Right cardiac atrium (tissue), 5 donors: ENCODE data around the gene C4A. TPM values are rescaled to one million over a fixed set of nuclear protein-coding genes. Genes with fewer than 3 reads are reported as not detected.
"Not testable (repeated sequence)": the region's sequence is repeated elsewhere in the genome, so short reads cannot be mapped to it uniquely, and the experiment has no call there.

Source experiments
- ATAC-seq, 2 donors: fragments of 200-7000 bp; cut with Tn5 transposase; one replicate each; pipeline versions ENCODE4 v1.8.0 to v1.9.1; 2020; ENCODE audit warnings: moderate library complexity in 2 of 2, mild to moderate bottlenecking in 1 of 2
- DNase-seq, 3 donors: peaks; one replicate each; pipeline ENCODE4 v3.0.0-alpha.2; 2020
- H3K27ac ChIP-seq: one replicate; pipeline ENCODE4 v1.5.1; 2013; ENCODE audit warnings: mild to moderate bottlenecking, low read length, control low read depth, moderate library complexity
- H3K27me3 ChIP-seq: one replicate; pipeline ENCODE4 v1.6.1; 2013; ENCODE audit not compliant: control insufficient read depth, insufficient read depth
- H3K4me1 ChIP-seq: one replicate; pipeline ENCODE4 v1.6.1; 2013; ENCODE audit warnings: low read length; ENCODE audit not compliant: control insufficient read depth, insufficient read depth
- H3K4me3 ChIP-seq: one replicate; pipeline ENCODE4 v1.5.1; 2013; ENCODE audit warnings: low read length, control low read depth
- H3K9me3 ChIP-seq: one replicate; pipeline ENCODE4 v1.6.1; 2013; ENCODE audit warnings: low read length; ENCODE audit not compliant: control insufficient read depth
- WGBS: extraction: QIAGEN DNeasy Blood & Tissue Kit; methylation state at CpG from one replicate; pipeline ENCODE4 v1.1.7; 2013; 5-methylcytosine and 5-hydroxymethylcytosine counted together
- intact Hi-C, 4 donors: fragments of 100-400 bp; cut with DNase I; formaldehyde crosslinking; loops; one replicate each; pipeline versions ENCODE4 v1.11.0 to v1.14.0; 2022 to 2023
- polyA plus RNA-seq: library from polyadenylated mRNA; stranded (reverse); fragments of 200-250 nt; gene quantifications from one replicate; pipeline ENCODE4 v1.2.3, GENCODE V29; 2013
- total RNA-seq, 4 donors: library from RNA; stranded (reverse); fragmentation: NEBNext Ultra II Directional; extraction: Animal tissue kit (Norgen Biotek cat#: 25700); gene quantifications; one replicate each; pipeline ENCODE4 v1.2.1, GENCODE V29; 2021
- donor health status: healthy with polysubstance abuse.
- donor health status: DM: no; HTN: yes; CAD: no.
- donor health status: DM: no; HTN: no; CAD: no.
- donor health status: DM: no; HTN: yes; CAD: no; lungs with severe emphysema.
- donor health status: DM: yes; HTN: yes; CAD: no.

Gene C4A
- total and polyA plus RNA-seq, 5 donors: 40.7 to 154 (median 130) TPM

- H3K27me3 ChIP-seq, H3K9me3 ChIP-seq, H3K4me3 ChIP-seq, ATAC-seq, H3K27ac ChIP-seq, H3K4me1 ChIP-seq, intact Hi-C loops: not testable (repeated sequence)
- 66% methylated on average over 12 of the region's 12 CpGs for WGBS
- DNase-seq: peak in 1 of 3 donors; percentile 11
Observed at GRCh38 chr6:32007086-32007485, 25.2 kb downstream of the C4A start.

DNA sequence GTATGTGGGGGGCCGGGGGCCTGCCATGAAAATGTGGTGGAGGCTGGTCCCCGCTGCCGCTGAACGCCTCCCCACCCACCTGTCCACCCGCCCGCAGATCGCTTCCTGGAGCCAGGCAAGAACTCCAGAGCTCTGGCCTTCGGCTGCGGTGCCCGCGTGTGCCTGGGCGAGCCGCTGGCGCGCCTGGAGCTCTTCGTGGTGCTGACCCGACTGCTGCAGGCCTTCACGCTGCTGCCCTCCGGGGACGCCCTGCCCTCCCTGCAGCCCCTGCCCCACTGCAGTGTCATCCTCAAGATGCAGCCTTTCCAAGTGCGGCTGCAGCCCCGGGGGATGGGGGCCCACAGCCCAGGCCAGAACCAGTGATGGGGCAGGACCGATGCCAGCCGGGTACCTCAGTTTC lies 26.2 kb downstream of the C4A start:
- peak in 1 of 3 donors; percentile 25 for DNase-seq
- WGBS: no CpG with 5 or more reads among the region's 24 CpGs
- ATAC-seq: not testable (repeated sequence)

DNA sequence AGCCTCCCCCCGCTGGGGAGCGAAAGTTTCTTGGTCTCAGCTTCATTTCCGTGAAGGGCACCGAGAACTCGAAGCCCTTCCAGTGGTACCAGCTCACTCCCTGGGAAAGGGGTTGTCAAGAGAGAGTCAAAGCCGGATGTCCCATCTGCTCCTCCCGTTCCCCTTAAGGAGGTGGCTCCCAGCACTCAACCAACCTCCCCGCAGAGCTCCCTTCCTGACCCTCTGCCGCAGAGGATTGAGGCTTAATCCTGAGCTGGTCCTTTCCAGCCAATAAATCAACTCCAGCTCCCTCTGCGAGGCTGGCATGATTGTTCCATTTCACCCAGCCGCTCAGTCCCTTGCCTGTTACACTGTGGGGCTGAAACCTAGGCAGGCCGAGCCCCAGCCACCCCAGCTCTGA lies 26.8 kb downstream of the C4A start:
- H3K4me1 ChIP-seq, H3K27ac ChIP-seq, H3K9me3 ChIP-seq, DNase-seq, H3K4me3 ChIP-seq, H3K27me3 ChIP-seq, intact Hi-C loops, ATAC-seq: not testable (repeated sequence)
- 61% methylated on average over 7 of the region's 12 CpGs for WGBS

More for the DNA sequence above, 26.2 kb downstream of the C4A start:
- H3K27ac ChIP-seq, intact Hi-C loops, H3K4me1 ChIP-seq, H3K27me3 ChIP-seq, H3K9me3 ChIP-seq, H3K4me3 ChIP-seq: not testable (repeated sequence)

DNA sequence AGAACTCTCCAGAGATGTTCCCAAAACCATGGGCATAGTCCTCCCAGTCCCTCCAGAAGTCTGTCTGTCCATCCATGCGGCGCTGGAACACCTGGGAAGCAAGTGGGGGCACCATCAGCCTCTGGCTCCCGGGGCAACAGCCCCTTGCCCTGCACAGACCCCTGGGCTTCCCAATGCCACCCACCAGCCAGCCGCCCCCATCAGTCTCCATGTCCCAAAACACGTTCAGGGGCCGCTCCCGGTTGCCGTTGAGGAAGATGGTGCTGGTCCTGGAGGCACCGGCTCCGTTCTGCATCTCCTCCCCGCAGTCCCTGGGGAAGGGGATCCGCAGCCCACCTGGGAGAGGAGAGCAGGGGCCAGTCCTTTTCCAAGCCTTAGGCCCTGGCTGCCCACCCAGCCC lies 27.7 kb downstream of the C4A start:
- ATAC-seq, H3K27ac ChIP-seq, H3K9me3 ChIP-seq, intact Hi-C loops, H3K4me3 ChIP-seq, H3K4me1 ChIP-seq, H3K27me3 ChIP-seq: not testable (repeated sequence)
- DNase-seq: peak in 1 of 3 donors; percentile 20
- WGBS: 83% methylated on average over 10 of the region's 12 CpGs

- H3K9me3 ChIP-seq, intact Hi-C loops, H3K27me3 ChIP-seq, H3K4me3 ChIP-seq, H3K4me1 ChIP-seq, H3K27ac ChIP-seq, ATAC-seq: not testable (repeated sequence)
- 75% methylated on average over 15 of the region's 27 CpGs for WGBS
- DNase-seq: peak in 2 of 3 donors; percentile 28 to 47
Observed at GRCh38 chr6:32010856-32011530, 29.1 kb downstream of the C4A start.

GRCh38 chr6:32012941-32013617 lies 31.2 kb downstream of the C4A start:
- WGBS: 73% methylated on average over 17 of the region's 17 CpGs
- intact Hi-C loops: not testable (repeated sequence)

DNA sequence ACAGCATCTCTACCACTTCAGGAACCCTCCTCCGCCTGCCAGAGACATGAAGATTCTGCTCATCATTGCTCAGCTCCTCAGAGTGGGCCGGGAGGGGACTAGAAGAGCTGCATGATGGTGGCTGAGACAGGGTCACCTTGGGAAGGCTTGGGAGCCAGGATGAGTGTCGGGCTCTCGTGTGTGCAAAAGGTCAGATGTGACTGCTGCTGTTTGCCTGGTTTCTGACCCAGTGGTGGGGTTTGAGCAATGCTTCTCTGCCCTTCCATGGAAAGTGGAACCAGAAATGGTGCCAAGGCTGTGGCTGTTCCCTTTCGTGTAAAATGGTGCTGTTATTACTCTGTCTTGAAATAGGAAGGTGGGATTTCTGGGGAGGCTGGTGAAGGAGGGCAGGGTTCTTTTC lies 31.9 kb downstream of the C4A start:
- H3K27ac ChIP-seq, H3K27me3 ChIP-seq, H3K9me3 ChIP-seq, H3K4me3 ChIP-seq, DNase-seq, ATAC-seq, H3K4me1 ChIP-seq, intact Hi-C loops: not testable (repeated sequence)
- no CpG with 5 or more reads among the region's 5 CpGs for WGBS

More at GRCh38 chr6:32012941-32013617, 31.2 kb downstream of the C4A start:
- H3K27me3 ChIP-seq, H3K4me1 ChIP-seq, H3K4me3 ChIP-seq, H3K27ac ChIP-seq, H3K9me3 ChIP-seq: not testable (repeated sequence)
- ATAC-seq: peak; percentile 45 to 48
- peak; percentile 51 to 71 (median 64) for DNase-seq

GRCh38 chr6:32014547-32014946 lies 32.7 kb downstream of the C4A start, which contains the start of gene C4B:
TSS of gene C4B (plus strand) at chr6:32014795. CDS start at chr6:32014846, 51 bp downstream.
- H3K4me1 ChIP-seq, H3K9me3 ChIP-seq, intact Hi-C loops, H3K4me3 ChIP-seq, DNase-seq, H3K27me3 ChIP-seq, H3K27ac ChIP-seq: not testable (repeated sequence)
- WGBS: no CpG with 5 or more reads among the region's 6 CpGs
- ATAC-seq: peak; percentile 53 to 54

- intact Hi-C loops, H3K4me1 ChIP-seq, H3K4me3 ChIP-seq, H3K9me3 ChIP-seq, ATAC-seq, H3K27ac ChIP-seq, H3K27me3 ChIP-seq, DNase-seq: not testable (repeated sequence)
- WGBS: no CpG with 5 or more reads among the region's 10 CpGs
Observed at GRCh38 chr6:32022100-32022499, 40.2 kb downstream of the C4A start.

DNA sequence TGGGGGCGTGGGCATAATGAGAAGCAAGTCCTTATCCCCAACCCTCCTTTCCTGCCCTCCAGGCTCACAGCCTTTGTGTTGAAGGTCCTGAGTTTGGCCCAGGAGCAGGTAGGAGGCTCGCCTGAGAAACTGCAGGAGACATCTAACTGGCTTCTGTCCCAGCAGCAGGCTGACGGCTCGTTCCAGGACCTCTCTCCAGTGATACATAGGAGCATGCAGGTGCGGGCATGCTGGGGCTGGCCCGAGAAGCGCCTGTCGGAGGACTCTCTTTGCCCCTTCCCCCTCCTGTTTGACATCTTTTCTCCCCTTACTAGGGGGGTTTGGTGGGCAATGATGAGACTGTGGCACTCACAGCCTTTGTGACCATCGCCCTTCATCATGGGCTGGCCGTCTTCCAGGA lies 46.8 kb downstream of the C4A start:
- H3K4me3 ChIP-seq, H3K27me3 ChIP-seq, H3K9me3 ChIP-seq, H3K27ac ChIP-seq, DNase-seq, intact Hi-C loops, ATAC-seq, H3K4me1 ChIP-seq: not testable (repeated sequence)
- 90% methylated on average over 7 of the region's 10 CpGs for WGBS

- ATAC-seq, H3K9me3 ChIP-seq, H3K4me1 ChIP-seq, H3K27ac ChIP-seq, H3K27me3 ChIP-seq, DNase-seq, intact Hi-C loops, H3K4me3 ChIP-seq: not testable (repeated sequence)
- WGBS: 91% methylated on average over 7 of the region's 14 CpGs
Observed at GRCh38 chr6:32029553-32029952, 47.7 kb downstream of the C4A start.
